Transverse colon (tissue), 4 donors: ENCODE measurements around the gene RASSF4.

ENCODE experiments used
- EP300 ChIP-seq: sonication (generic); formaldehyde crosslinking; IDR thresholded peaks from one replicate; pipeline ENCODE4 v1.6.1; 2017; ENCODE audit warnings: antibody characterized with exemption, low read depth
- POLR2A ChIP-seq: fragments of 450-650 bp; IDR thresholded peaks from one replicate; pipeline ENCODE4 v1.6.1; 2016; ENCODE audit warnings: antibody characterized with exemption, mild to moderate bottlenecking, moderate library complexity
- POLR2AphosphoS5 ChIP-seq, 3 donors: sonication (generic); formaldehyde crosslinking; IDR thresholded peaks; one replicate each; pipeline ENCODE4 v1.6.1; 2016; ENCODE audit warnings: antibody characterized with exemption in 3 of 3
- TF ChIP-seq, protein P1 (sequence below), 5 experiments: fragments of 200-600 bp in 3 of 5; fragments of 450-650 bp in 2 of 5; sonication (generic) in 3 of 5; IDR thresholded peaks; 1 replicate in 2 of 5; 2 replicates in 3 of 5; pipeline ENCODE4 v1.5.1; 2016 to 2017; ENCODE audit warnings: antibody characterized with exemption in 5 of 5, inconsistent platforms in 3 of 5, mild to moderate bottlenecking in 2 of 5, moderate library complexity in 1 of 5

DNA sequence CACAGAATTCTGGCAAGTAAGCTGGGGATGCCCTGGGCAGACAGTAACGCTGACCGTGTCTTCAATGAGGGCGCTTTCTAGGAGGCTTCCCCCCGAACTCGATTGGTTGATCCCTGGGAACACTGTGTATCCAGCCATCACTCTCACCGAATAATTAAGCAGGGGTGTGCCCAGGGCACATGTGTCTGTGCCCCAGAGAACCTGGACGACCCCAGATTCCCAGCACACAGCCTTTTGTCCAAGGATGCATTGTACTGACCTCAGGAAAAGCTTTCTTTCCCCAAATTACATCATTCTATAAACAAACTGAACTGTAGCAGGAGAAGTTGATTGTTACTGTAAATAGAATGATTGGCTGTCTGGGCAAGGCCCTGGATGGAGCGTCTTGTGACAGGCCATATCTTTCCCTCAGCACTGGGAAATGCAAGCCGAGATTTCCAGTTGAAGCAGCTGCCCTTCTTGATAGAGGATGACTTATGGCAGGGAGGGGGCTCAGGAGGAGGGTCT lies 25.6 kb downstream of the RASSF4 start:
- TF ChIP-seq EP300: no peak
- TF ChIP-seq, protein P1, sequence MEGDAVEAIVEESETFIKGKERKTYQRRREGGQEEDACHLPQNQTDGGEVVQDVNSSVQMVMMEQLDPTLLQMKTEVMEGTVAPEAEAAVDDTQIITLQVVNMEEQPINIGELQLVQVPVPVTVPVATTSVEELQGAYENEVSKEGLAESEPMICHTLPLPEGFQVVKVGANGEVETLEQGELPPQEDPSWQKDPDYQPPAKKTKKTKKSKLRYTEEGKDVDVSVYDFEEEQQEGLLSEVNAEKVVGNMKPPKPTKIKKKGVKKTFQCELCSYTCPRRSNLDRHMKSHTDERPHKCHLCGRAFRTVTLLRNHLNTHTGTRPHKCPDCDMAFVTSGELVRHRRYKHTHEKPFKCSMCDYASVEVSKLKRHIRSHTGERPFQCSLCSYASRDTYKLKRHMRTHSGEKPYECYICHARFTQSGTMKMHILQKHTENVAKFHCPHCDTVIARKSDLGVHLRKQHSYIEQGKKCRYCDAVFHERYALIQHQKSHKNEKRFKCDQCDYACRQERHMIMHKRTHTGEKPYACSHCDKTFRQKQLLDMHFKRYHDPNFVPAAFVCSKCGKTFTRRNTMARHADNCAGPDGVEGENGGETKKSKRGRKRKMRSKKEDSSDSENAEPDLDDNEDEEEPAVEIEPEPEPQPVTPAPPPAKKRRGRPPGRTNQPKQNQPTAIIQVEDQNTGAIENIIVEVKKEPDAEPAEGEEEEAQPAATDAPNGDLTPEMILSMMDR (IDR thresholded peaks at IDR 0.05): no peak
- TF ChIP-seq POLR2A: no peak
- no peak for TF ChIP-seq POLR2AphosphoS5 (IDR thresholded peaks at IDR 0.05)
